ENCODE measurements around the gene SLIT3.

Gene SLIT3

GRCh38 chr5:169222934-169223594 is 77.9 kb downstream of the SLIT3 start:
- no peak for DNase-seq
- Mint-ChIP-seq H3K27me3 (ENCODE audit: low read depth, poor library complexity) (peaks cover 7% of the 10 kb centered on the region), H3K9me3 (no peaks in the 10 kb centered on the region)

GRCh38 chr5:169221519-169221918 is 79.4 kb downstream of the SLIT3 start:
- Mint-ChIP-seq H3K9me3 (no peaks in the 10 kb centered on the region), H3K4me3 (no peak overlapping the region), H3K27me3 (ENCODE audit: low read depth, poor library complexity) (peaks cover 7% of the 10 kb centered on the region), H3K27ac (no peak overlapping the region), H3K4me1 (peaks cover 43% of the 10 kb centered on the region), H3K36me3 (ENCODE audit: low read depth) (no peaks in the 10 kb centered on the region)
- TF ChIP-seq CTCF (IDR thresholded peaks at IDR 0.05) = no peak
- no peak for DNase-seq

More at GRCh38 chr5:169222934-169223594, 77.9 kb downstream of the SLIT3 start:
- no peak for TF ChIP-seq CTCF (IDR thresholded peaks at IDR 0.05)
- no peak overlapping the region for H3K4me3 Mint-ChIP-seq
- H3K4me1 Mint-ChIP-seq = peaks cover 42% of the 10 kb centered on the region
- H3K27ac Mint-ChIP-seq = peak overlapping the region; percentile 86
- no peaks in the 10 kb centered on the region for H3K36me3 Mint-ChIP-seq (ENCODE audit: low read depth)

- H3K9me3 Mint-ChIP-seq = peaks cover 3% of the 10 kb centered on the region
- H3K4me3 Mint-ChIP-seq = no peak overlapping the region
- H3K4me1 Mint-ChIP-seq = peaks cover 43% of the 10 kb centered on the region
- no peak overlapping the region for H3K27ac Mint-ChIP-seq
- H3K27me3 Mint-ChIP-seq (ENCODE audit: low read depth, poor library complexity) = peaks cover 7% of the 10 kb centered on the region
- no peak for DNase-seq
- no peak for TF ChIP-seq CTCF (IDR thresholded peaks at IDR 0.05)
- no peaks in the 10 kb centered on the region for H3K36me3 Mint-ChIP-seq (ENCODE audit: low read depth)
Measured at GRCh38 chr5:169219961-169220360, 81.0 kb downstream of the SLIT3 start.

GRCh38 chr5:169219351-169219750 is 81.6 kb downstream of the SLIT3 start:
- no peaks in the 10 kb centered on the region for H3K36me3 Mint-ChIP-seq (ENCODE audit: low read depth)
- no peak overlapping the region for H3K4me3 Mint-ChIP-seq
- H3K9me3 Mint-ChIP-seq = peaks cover 3% of the 10 kb centered on the region
- TF ChIP-seq CTCF (IDR thresholded peaks at IDR 0.05) = no peak
- H3K4me1 Mint-ChIP-seq = peaks cover 43% of the 10 kb centered on the region
- peaks cover 7% of the 10 kb centered on the region for H3K27me3 Mint-ChIP-seq (ENCODE audit: low read depth, poor library complexity)
- DNase-seq = no peak
- no peak overlapping the region for H3K27ac Mint-ChIP-seq

GRCh38 chr5:169218861-169219260 is 82.1 kb downstream of the SLIT3 start:
- Mint-ChIP-seq H3K4me1 (peaks cover 39% of the 10 kb centered on the region), H3K4me3 (no peak overlapping the region)

More at GRCh38 chr5:169218861-169219260, 82.1 kb downstream of the SLIT3 start:
- peaks cover 7% of the 10 kb centered on the region for H3K27me3 Mint-ChIP-seq (ENCODE audit: low read depth, poor library complexity)
- no peak for DNase-seq
- H3K36me3 Mint-ChIP-seq (ENCODE audit: low read depth) = no peaks in the 10 kb centered on the region
- TF ChIP-seq CTCF (IDR thresholded peaks at IDR 0.05) = no peak
- H3K27ac Mint-ChIP-seq = peak overlapping the region; percentile 46
- peaks cover 3% of the 10 kb centered on the region for H3K9me3 Mint-ChIP-seq

Data from nephron progenitor cell (in vitro differentiated cells).